ENCODE measurements around the gene CDC42EP5. TPM values are rescaled to one million over a fixed set of nuclear protein-coding genes. Genes with fewer than 3 reads are reported as not detected.
"Not testable (repeated sequence)": the region's sequence is repeated elsewhere in the genome, so short reads cannot be mapped to it uniquely, and the experiment has no call there.

Gene CDC42EP5
- total RNA-seq, 1 experiment from 2014 or later, result 8.8 TPM

DNA sequence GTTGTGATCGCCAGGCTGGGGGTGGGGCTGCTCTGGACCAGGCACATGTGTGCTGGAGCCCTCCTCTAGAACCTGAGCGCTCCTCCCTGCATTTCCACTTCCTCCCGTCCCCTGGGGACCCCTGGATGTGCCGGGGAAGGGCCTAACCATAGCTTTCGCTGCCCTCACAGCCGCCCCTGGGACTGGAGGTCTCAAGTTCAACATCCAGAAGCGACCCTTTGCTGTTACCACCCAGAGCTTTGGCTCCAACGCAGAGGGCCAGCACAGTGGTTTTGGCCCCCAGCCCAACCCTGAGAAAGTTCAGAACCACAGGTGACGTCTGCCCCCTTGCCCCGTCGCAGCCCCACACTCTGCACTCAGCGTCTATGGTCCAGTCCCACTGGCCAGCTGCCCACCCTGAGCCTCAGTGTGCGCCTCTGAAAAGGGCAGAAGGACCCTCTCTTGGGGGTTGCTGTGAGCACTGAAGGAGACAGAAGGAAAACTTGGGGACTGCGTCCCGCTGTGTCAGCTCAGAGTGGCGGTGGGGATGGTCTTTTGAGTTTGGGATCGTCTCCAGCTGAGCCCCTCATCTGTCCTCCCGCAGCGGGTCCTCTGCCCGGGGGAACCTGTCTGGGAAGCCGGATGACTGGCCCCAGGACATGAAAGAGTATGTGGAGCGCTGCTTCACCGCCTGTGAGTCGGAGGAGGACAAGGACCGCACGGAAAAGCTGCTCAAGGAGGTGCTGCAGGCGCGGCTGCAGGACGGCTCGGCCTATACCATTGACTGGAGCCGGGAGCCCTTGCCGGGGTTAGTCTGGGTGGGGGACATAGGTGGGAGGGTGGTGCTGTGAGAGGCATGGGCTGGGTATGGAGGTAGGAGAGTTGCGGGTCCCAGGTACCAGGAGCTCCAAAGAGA lies 18.1 kb downstream of the CDC42EP5 start:
- H3K36me3 ChIP-seq, result peaks cover 96% of the 10 kb centered on the region

DNA sequence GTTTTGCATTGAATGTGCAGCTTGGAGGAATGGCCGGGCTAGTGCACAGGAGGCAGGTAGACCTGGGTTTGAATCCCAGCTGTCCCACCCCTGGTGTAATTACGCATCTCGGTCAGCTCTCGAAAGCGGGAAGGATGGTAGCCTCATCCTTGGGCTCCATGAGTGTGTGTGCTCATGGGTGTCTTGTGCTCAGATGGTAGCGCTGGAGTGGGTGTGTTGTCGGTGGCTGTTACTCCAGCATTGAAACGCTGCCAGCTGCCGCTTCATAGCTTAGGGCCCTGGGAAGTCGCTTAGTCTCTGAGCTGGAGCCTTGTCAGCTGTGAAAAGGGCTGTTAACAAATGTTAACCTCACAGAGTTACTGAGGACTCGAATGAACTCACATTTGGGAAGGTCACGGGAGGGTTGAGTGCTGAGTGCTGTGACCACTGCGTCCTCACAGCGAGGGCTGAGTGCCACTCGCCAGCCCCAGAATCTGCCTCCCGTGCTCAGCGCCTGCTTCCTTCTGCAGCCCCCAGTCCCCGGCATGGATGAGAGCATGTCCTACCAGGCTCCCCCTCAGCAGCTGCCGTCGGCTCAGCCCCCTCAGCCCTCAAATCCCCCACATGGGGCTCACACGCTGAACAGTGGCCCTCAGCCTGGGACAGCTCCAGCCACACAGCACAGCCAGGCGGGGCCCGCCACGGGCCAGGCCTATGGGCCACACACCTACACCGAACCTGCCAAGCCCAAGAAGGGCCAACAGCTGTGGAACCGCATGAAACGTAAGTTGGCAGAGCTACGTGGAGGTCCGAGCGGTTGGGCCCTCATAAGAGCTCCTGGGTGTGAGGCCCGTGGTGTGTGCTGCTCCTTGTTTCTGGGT lies 18.9 kb downstream of the CDC42EP5 start:
- peaks cover 100% of the 10 kb centered on the region for H3K36me3 ChIP-seq

More for the DNA sequence above, 18.1 kb downstream of the CDC42EP5 start:
- DNase-seq (ENCODE audit: low read depth in 1 of 2, low spot score in 2 of 2), result no peak
- no peak overlapping the region for H3K27ac ChIP-seq
- H3K9me3 ChIP-seq (replicated peaks), result no peaks in the 10 kb centered on the region
- peaks cover 18% of the 10 kb centered on the region for H3K4me1 ChIP-seq (replicated peaks)
- H3K27me3 ChIP-seq (replicated peaks), result no peaks in the 10 kb centered on the region
- H3K4me3 ChIP-seq, result no peak overlapping the region

DNA sequence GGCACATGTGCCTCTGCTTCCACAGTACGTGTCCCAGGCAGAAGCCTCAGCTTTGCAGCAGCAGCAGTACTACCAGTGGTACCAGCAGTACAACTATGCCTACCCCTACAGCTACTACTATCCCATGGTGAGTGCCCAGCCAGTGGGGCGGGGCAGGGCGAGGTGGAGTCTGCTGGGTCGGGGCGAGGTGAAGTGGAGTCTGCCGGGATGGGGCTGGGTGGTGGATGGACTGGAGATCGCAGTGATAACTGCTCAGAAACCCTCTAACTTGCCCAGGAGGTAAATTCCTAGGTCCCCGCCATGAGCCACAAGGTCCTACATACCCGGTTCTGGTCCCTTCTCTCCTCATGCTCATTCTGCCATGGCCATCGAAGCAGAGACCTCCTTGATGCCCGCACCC lies 20.5 kb downstream of the CDC42EP5 start:
- DNase-seq (ENCODE audit: low read depth in 1 of 2, low spot score in 2 of 2), result no peak
- Histone ChIP-seq H3K4me3 (no peak overlapping the region), H3K9me3 (replicated peaks) (no peaks in the 10 kb centered on the region), H3K36me3 (peaks cover 86% of the 10 kb centered on the region), H3K4me1 (replicated peaks) (peaks cover 18% of the 10 kb centered on the region), H3K27me3 (replicated peaks) (no peaks in the 10 kb centered on the region), H3K27ac (no peak overlapping the region)

More for the DNA sequence above, 18.9 kb downstream of the CDC42EP5 start:
- H3K27me3 ChIP-seq (replicated peaks), result no peaks in the 10 kb centered on the region
- no peak overlapping the region for H3K4me3 ChIP-seq
- no peak for DNase-seq (ENCODE audit: low read depth in 1 of 2, low spot score in 2 of 2)
- no peak overlapping the region for H3K27ac ChIP-seq
- H3K9me3 ChIP-seq (replicated peaks), result no peaks in the 10 kb centered on the region
- H3K4me1 ChIP-seq (replicated peaks), result peaks cover 18% of the 10 kb centered on the region

DNA sequence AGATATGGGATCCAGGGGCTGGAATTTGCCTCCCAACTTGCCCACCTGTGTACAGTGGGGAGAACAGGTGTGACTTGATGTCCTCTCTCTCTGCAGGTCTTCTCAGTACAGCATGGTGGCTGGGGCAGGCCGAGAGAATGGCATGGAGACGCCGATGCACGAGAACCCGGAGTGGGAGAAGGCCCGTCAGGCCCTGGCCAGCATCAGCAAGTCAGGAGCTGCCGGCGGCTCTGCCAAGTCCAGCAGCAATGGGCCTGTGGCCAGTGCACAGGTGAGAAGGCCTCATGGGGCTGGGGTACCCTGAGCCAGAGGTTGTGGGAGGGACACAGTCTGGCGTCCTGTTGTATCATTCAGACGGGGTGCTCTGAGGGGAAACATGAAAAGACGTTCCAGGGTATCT lies 21.1 kb downstream of the CDC42EP5 start:
- DNase-seq (ENCODE audit: low read depth in 1 of 2, low spot score in 2 of 2), result no peak
- H3K27me3 ChIP-seq (replicated peaks), result no peaks in the 10 kb centered on the region
- no peaks in the 10 kb centered on the region for H3K9me3 ChIP-seq (replicated peaks)
- H3K4me3 ChIP-seq, result no peak overlapping the region
- H3K27ac ChIP-seq, result no peak overlapping the region
- peaks cover 80% of the 10 kb centered on the region for H3K36me3 ChIP-seq
- peaks cover 22% of the 10 kb centered on the region for H3K4me1 ChIP-seq (replicated peaks)

DNA sequence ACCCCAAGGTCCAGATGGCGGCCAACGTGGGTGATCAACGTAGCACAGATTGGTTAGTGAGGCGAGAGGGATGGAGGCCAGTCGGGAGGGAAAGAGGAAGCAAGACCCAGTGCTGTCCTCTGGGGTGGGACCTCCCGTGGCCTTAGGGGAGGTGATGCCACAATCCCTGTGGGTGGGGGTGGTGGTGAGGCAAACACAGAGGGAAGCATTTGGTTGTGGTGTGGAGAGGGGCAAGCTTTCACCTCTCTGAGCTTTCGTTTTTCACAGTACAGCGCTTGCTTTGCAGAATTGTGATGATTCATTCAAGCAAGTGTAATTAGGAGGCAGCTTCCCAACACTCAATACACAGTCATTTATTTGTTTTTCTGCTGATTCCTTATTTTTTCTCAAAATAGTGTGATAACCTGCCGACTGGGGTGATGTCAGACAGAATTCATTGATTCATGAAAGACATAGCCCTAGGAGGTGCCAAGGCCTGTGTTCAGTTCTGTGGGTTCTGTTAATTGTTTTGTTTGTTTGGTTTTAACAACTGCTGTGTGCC lies 21.7 kb downstream of the CDC42EP5 start:
- Histone ChIP-seq H3K4me3 (no peak overlapping the region; the same call in none of the 2 replicates), H3K9me3 (replicated peaks) (no peaks in the 10 kb centered on the region), H3K36me3 (peaks cover 74% of the 10 kb centered on the region), H3K27ac (no peak overlapping the region), H3K27me3 (replicated peaks) (no peaks in the 10 kb centered on the region), H3K4me1 (replicated peaks) (peaks cover 22% of the 10 kb centered on the region)
- DNase-seq (ENCODE audit: low read depth in 1 of 2, low spot score in 2 of 2), result peak in 1 of 2 experiments; percentile 28

DNA sequence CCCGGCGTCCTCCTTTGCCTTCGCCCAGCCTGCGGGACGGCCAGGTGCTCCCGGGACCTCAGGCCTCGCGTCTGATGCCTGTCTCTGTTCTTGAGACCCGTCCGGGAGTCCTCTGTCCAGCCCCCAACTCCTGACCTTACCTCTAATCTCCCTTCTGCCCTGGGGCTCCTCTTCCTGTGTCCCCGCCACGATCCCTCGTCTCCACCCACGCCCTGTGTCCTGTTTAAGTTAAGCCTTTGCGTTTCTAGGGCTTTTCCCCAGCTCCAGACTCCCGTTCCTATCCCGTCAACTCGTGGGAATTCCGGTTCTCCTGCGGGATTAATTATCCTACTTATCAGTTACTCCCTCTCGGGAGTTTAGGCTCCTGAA lies 23.4 kb downstream of the CDC42EP5 start:
- Histone ChIP-seq H3K4me3 (peak overlapping the region; percentile 74), H3K9me3 (replicated peaks) (no peaks in the 10 kb centered on the region), H3K27ac (peak overlapping the region; percentile 83), H3K4me1 (replicated peaks) (peaks cover 22% of the 10 kb centered on the region), H3K36me3 (peaks cover 57% of the 10 kb centered on the region), H3K27me3 (replicated peaks) (no peaks in the 10 kb centered on the region)
- no peak for DNase-seq (ENCODE audit: low read depth in 1 of 2, low spot score in 2 of 2)

DNA sequence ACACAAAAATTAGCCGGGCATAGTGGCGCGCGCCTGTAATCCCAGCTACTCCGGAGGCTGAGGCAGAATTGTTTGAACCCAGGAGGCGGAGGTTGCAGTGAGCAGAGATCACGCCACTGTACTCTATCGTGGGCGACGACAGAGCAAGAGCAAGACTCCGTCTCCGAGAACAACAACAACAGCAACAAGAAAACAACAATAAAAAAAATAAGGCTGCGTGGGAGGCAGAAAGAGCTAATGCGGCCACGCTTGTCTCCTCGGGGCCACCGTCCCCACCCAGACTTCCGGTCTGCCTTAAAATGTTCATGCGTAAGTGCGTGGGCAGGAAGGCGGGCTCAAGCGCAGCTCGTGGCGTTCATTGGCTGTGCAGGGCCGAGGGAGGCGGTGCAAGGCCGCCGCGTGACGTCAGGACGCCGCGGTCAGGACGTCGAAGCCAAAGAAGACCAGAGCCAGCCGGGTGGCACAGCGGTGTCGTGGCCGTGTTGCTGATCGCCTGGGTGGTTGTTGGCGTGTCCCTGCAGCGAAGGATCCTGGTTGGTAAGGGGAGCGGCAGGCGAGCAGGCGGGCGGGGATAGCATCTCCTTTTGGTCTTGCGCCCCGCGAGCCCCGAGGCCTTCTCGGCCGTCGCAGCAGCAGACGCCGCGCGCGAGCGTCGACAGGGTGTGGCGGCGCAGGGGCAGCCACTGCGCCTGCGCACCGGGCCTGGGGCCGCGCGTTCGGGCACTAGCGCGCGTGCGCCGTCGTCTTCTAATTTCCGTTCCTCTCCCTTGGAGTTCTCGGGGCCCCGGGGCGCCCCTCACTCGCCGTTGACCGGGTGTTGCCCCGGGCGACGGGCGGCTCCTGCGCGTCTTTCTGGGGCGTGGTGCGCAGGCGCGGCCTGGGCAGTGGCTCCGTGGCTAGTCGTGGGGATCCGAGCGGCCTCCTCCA lies 24.1 kb downstream of the CDC42EP5 start, which contains the start of gene LENG8:
TSS of gene LENG8 (plus strand) at position 426 of the 927 bp plus-strand sequence. CDS start 2,146 bp downstream, outside the sequence.
- Histone ChIP-seq H3K4me3 (peak within 1 kb of the TSS; percentile 74), H3K36me3 (peaks cover 50% of the 10 kb centered on the region)

DNA sequence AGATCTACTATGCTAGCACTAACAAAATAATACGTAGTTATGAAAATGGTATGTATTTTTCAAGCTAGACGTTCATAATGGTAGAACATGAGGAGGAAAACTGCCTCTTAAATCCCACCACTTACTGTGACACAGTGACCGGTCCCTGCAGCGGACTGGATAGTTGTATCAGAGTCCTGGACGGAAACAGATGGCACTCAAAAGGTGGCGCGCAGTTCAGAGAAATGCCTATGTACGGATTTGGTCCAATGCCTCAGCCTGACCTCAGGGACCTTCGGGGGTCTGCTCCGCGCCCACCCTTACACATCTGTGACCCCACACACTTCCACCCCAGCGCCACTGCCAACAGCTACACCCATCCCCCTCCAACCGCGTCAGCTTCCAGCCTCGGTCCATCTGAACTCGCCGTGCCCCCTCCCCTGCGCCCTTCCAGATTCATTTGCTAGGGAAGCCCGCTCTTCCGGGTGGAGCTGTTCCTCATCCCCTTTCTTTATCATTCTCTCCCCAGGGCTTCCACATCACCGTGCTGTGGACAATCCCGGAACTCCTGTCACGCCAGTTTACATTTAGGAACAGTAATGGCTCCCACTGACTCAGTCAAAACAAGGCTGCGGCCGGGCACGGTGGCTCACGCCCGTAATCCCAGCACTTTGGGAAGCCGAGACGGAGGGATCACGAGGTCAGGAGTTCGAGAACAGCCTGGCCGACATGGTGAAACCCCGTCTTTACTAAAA lies 24.9 kb downstream of the CDC42EP5 start:
- DNase-seq (ENCODE audit: low read depth in 1 of 2, low spot score in 2 of 2), result peak; percentile 67 to 78
- H3K27me3 ChIP-seq (replicated peaks), result no peaks in the 10 kb centered on the region
- H3K36me3 ChIP-seq, result peaks cover 42% of the 10 kb centered on the region
- H3K4me3 ChIP-seq, result peak overlapping the region; percentile 74
- peak overlapping the region; percentile 83 for H3K27ac ChIP-seq
- H3K9me3 ChIP-seq (replicated peaks), result no peaks in the 10 kb centered on the region
- H3K4me1 ChIP-seq (replicated peaks), result peaks cover 22% of the 10 kb centered on the region

More for the DNA sequence above, 24.1 kb downstream of the CDC42EP5 start, which contains the start of gene LENG8:
- Histone ChIP-seq H3K27ac (peak within 1 kb of the TSS; percentile 83), H3K27me3 (replicated peaks) (no peaks in the 10 kb centered on the region), H3K4me1 (replicated peaks) (peaks cover 22% of the 10 kb centered on the region), H3K9me3 (replicated peaks) (no peaks in the 10 kb centered on the region)
- peak; percentile 96 to 99 for DNase-seq (ENCODE audit: low read depth in 1 of 2, low spot score in 2 of 2)

DNA sequence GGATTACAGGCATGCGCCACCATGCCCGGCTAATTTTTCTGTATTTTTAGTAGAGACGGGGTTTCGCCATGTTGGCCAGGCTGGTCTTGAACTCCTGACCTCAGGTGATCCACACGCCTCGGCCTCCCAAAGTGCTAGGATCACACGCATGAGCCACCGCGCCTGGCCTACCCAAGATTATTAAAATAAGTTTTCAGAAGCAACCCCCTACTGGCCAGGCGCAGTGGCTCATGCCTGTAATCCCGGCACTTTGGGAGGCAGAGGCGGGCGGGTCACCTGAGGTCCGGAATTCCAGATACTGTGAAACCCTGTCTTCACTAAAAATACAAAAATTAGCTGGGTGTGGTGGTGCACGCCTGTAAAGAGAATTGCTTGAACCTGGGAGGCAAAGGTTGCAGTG lies 26.7 kb downstream of the CDC42EP5 start:
- not testable (repeated sequence) for H3K4me3 ChIP-seq; DNase-seq (ENCODE audit: low read depth in 1 of 2, low spot score in 2 of 2); H3K27ac ChIP-seq; H3K9me3 ChIP-seq (replicated peaks); H3K27me3 ChIP-seq (replicated peaks)
- peaks cover 24% of the 10 kb centered on the region for H3K36me3 ChIP-seq
- H3K4me1 ChIP-seq (replicated peaks), result peaks cover 17% of the 10 kb centered on the region

DNA sequence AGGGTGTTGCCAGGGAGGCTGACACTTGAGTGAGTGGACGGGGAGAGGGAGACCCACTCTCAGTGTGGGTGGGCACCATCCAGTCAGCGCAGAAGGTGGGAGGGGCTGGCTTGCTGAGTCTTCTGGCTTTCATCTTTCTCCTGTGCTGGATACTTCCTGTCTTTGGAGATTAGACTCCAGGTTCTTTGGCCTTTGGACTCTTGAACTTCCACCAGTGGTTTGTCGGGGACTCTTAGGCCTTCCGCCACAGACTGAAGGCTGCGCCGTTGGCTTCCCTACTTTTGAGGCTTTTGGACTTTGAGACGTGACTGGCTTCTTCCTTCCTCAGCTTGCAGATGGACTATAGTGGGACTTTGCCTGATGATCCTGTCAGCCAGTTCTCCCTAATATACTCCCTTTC lies 28.4 kb downstream of the CDC42EP5 start:
- DNase-seq (ENCODE audit: low read depth in 1 of 2, low spot score in 2 of 2), result no peak
- Histone ChIP-seq H3K9me3 (replicated peaks) (no peaks in the 10 kb centered on the region), H3K36me3 (peaks cover 7% of the 10 kb centered on the region), H3K27me3 (replicated peaks) (no peaks in the 10 kb centered on the region), H3K27ac (no peak overlapping the region), H3K4me3 (no peak overlapping the region), H3K4me1 (replicated peaks) (0 out of 2 replicates have a peak, but pooled peaks cover 4% of the 10 kb centered on the region)

DNA sequence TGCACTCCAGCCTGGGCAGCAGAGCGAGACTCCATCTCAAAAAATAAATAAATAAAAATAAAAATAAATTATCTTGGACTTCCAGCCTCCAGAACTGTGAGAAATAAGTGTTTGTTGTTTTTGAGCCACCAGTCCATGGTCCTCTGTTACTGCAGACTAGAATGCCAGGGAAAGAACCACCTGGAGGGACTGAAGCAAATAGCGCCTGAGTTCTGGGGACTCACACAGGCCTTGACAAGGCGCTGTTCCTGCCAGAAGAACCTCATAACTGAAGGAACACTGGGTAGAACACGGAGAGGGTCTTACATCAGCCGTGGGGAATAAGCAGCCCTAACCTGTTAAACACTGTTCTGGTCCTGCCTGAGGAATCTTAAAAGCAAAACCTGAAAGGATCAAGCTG lies 32.5 kb downstream of the CDC42EP5 start:
- no peaks in the 10 kb centered on the region for H3K4me1 ChIP-seq (replicated peaks)
- no peak overlapping the region for H3K27ac ChIP-seq
- no peaks in the 10 kb centered on the region; the same call in none of the 2 replicates for H3K36me3 ChIP-seq
- H3K9me3 ChIP-seq (replicated peaks), result no peaks in the 10 kb centered on the region
- no peaks in the 10 kb centered on the region for H3K27me3 ChIP-seq (replicated peaks)
- H3K4me3 ChIP-seq, result no peak overlapping the region
- DNase-seq (ENCODE audit: low read depth in 1 of 2, low spot score in 2 of 2), result no peak

DNA sequence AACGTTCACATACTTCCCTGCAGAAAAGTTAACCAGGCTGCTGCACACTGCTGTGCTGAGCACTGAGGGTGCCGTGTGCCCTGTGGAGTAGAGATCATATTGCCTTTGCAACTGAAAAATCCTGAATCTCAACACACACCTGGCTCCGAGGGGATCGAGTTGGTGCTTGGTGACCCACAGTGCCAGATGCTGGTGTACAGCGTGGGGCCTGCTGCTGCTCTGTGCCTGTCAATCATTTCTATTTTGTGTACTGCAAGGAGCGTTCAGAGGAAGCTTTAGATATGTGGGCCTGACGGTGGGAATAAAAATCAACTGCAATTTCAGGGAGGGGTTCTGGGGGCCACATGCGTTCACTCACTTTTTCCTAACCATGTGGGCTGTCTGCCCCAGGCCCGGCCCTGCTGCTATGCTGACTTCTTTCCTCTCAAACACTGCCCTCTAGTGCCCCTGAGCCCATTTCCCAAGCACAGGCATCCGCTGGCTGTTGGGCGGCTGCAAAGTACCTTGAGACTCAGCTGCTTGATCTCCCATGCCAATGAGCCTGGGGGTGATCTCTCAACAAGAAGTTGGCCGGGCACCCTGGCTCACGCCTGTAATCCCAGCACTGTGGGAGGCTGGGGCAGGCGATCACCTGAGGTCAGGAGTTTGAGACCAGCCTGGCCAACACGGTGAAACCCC lies 33.8 kb downstream of the CDC42EP5 start:
- Histone ChIP-seq H3K27ac (no peak overlapping the region), H3K4me1 (replicated peaks) (no peaks in the 10 kb centered on the region), H3K9me3 (replicated peaks) (no peaks in the 10 kb centered on the region), H3K36me3 (no peaks in the 10 kb centered on the region; the same call in 1 of the 2 replicates), H3K4me3 (no peak overlapping the region), H3K27me3 (replicated peaks) (no peaks in the 10 kb centered on the region)
- DNase-seq (ENCODE audit: low read depth in 1 of 2, low spot score in 2 of 2), result no peak
